DMS53 (cell line): ENCODE measurements around the gene LEMD3.

Source experiments
- DNase-seq: peaks from one replicate; lab custom pipeline; 2025; lab: John Stamatoyannopoulos, UW

LEMD3 gene

DNA sequence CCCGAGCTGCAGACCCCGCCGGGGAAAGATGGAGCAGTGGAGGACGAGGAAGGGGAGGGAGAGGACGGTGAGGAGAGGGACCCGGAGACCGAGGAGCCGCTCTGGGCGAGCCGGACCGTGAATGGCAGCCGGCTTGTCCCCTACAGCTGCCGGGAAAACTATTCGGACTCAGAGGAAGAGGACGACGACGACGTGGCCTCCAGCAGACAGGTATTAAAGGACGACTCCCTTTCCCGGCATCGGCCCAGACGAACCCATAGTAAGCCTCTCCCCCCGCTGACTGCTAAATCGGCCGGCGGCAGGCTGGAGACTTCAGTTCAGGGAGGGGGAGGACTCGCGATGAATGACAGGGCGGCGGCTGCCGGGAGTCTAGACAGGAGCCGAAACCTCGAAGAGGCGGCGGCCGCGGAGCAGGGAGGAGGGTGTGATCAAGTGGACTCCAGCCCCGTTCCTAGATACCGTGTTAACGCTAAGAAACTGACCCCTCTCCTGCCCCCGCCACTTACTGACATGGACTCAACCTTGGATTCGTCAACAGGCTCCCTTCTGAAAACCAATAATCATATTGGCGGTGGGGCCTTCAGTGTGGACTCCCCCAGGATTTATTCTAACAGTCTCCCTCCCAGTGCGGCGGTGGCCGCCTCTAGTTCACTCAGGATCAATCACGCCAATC lies 962 bp downstream of the LEMD3 start:
- DNase-seq, result peak; percentile 82

DNA sequence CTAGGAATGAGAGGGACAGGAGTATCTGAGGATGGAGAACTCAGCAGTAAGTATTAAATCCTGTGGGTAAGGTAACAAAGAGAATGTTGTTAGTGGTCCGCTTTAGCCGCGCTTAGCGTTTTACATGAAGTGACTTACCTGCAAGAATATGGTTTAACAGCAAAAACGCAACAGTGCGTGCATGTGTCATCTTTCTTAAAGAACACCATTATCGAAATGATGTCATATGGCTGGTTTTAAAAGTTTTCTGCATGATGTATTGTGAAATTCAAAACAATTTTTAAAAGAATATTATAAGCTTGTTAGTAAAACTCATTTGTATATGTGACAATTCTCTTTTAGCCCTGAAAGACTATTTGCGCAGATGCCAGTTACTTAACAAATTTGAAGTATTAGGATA lies 1.7 kb downstream of the LEMD3 start:
- peak; percentile 54 for DNase-seq

DNA sequence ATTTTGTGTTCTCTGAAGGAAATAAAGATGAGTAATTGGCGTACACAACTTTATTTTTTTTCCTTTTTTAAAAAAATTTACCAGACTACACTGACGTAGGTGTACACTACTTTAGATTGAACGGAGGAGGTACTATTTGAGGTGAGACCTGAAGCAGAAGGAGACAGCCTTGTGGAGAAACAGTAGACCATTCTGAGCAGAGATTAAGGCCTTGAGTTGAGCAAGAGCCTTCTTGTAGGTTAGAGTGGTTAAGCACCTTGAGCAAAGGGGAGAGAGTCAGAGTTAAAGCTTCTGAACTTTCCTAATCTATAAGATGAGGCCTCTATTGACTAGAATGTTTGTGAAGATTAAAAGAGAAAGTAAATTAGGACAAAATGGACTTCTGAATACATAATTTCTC lies 2.5 kb downstream of the LEMD3 start:
- peak; percentile 34 for DNase-seq

DNA sequence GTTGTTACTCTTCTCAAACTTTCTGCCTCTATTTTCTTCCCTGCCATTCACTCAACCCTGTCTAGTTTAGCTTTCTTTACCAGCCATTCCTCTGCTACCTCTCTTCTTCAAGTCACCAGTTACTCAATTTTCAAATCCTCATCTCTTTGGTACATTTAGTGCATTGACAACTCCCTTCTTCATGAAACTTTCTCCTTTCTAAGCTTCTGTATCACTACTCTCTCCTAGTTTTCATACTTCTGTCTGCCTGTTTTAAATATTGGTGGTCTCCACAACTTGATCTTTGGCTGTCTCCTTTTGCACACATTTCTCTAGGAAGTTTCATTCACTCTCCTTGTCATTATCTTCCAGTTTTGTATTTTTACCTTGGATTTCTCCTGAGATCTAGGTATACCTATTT lies 6.0 kb downstream of the LEMD3 start:
- DNase-seq, result no peak

DNA sequence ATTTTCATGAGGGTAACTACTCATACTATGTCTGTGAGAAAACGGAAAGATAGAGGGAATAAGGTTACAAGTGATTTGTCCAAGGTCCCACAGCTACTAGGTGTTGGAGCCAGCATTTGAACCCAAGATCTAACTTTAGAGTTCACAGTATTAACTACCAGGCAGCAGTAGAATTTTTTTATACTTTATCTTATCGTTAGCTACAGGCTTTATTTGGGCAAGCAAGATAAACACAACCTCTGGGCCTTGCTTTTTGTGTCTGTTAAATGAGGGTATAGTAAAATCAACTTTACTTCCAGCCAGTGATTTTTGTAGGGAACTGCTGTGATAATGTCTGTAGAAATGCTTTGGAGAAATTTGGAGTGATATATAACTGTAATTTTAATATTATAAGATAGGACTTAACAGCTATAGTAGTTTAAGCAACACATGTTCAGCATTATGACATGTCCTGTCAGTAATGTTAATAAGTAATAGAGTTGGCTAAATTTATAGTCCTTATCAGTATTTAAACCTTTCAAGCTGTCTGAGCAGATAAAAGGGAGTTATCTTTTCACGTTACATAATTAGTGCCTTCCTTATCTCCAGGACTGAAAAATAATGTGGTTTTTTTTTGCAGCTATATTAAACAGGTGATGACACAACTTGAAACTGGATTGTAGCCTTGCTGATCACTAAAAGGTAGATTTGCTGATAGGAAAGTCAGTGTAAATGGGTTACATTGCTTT lies 12.8 kb downstream of the LEMD3 start:
- DNase-seq, result no peak

DNA sequence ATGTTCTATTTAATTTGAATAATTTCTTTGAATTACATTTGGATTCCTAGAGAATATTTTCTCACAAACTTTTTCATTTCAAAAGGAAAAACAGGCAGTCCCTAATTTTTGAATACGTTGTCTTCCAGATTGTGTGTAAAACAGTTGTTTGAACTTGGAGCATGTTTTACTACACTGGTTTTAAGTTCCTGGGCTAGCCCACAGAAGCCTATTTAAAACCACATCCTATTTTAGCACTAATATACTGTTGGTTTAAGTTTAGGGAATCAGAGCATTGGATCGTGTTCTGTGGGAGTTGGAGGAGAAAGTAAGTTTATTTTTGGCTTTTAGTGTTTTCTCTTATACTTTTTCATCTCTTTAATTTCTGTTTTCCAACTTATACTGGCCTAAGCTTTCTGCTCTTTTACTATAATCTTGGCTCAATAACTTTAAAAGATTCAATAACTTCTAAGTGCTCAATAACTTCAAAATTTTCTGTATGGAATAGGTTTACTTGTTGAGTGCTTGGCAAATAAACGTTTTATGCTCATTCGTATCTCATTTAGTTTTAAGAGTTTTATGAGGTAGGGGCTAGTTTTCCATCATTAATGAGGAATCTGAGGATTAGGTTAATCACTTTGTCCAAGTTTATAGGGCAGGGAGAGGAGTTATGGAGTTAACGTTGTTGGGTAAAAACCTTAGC lies 14.9 kb downstream of the LEMD3 start:
- no peak for DNase-seq

DNA sequence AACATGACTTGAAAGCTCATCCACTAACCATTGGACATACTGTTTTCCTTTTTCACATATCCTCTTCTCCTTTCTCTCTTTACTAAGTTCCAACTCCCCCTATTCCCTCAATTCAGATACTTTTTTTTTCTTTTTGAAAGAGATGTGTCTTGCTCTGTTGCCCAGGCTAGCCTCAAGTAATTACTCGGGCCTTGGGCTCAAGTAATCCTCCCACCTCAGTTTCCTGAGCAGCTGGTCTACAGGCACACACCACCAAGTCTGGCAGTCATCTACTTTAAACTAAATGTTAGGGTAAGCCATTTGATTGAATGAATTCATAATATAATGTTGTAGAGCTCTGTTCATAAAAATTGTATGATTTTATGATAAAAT lies 15.5 kb downstream of the LEMD3 start:
- DNase-seq, result no peak

DNA sequence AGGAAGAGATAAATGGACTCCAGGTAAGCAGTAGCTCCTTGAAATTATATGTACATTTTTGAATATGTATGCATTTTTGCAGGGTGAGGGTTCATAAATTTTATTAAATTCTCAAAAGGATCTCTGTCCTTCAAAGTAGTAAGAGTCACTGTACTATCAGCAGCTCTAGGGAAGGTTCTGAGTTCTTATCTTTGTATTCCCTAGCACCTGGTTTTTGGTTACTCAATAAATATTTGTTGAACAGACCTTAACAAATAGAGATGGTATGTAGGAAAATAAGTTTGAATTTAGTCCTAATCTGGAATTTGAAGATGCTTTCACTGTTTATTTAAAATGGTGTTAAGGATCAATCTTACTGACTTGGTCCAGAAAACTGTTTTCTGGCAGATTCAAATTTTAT lies 18.3 kb downstream of the LEMD3 start:
- DNase-seq, result peak; percentile 14

DNA sequence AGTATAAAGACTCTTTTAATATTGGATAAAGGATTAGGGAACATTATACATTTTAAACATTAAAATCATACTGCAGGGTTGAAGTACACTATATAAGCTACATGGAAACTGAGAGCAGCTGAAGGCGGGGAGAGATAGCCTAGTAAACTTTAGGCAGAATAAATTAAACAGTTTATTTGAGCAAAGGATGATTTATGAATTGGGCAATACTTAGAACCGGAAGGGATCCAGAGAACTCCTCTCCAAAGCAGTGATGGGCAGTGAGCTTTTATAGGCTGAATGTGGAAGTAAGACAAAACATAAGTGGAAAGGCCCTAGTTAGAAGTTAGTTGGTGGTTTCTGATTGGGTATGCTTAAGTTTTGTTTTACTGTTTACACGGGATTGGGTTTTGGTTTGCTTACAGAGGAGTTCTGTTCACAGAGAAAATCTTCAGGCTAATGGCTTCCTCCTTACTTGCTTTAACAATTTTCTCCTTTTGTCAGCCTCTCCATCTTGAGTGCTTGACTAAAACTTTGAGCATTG lies 18.9 kb downstream of the LEMD3 start:
- DNase-seq, result no peak

DNA sequence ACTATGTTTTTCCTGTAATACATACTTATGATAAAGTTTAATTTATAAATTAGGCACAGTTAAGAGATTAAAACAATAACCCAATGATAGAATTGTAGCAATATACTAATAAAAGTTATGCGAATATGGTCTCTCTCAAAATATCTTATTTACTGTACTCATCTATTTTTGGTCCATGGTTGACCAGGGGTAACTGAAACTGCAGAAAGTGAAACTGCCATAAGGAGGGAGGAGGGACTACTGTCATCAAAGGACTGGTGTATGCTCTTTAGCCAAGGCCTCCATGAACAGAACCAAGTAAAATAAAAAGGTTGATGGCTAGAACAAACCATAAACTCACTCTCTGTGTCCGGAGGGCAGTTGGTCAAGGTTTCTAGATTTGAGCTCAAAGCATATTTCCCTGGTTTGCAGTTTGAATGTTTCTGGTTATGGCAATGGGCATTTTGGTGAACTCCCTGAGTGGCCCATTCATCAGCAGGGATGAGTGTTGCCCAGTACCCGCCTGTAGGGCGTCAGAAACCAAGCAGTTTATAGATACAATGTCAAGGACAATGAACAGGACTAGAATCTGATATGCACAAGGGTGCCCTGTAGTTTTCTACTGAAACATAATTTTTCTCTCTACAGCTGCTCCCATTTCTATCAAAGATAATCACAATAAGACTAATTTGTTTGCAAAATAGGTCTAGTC lies 19.8 kb downstream of the LEMD3 start:
- no peak for DNase-seq

DNA sequence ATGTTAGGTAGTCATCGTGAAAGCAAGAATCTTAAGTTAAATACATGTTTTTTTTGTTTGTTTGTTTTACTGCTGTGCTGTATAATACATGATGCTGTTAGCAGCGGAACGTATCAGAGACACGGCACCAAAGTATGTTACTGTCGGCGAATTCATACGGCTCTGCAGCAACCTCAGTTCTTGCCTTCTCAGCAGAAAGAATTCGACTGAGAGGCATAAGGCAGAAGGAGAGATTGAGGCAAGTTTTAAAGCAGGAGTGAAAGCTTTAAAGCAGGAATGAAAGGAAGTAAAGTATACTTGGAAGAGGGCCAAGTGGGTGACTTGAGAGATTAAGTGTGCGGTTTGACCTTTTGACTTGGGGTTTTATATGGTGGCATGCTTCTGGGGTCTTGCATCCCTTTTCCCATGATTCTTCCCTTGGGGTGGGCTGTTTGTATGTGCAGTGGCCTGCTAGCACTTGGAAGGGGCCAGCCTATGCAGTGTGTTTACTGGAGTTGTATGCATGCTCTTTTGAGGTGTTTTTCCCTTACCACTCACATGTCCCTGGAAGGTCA lies 23.7 kb downstream of the LEMD3 start:
- DNase-seq, result no peak

DNA sequence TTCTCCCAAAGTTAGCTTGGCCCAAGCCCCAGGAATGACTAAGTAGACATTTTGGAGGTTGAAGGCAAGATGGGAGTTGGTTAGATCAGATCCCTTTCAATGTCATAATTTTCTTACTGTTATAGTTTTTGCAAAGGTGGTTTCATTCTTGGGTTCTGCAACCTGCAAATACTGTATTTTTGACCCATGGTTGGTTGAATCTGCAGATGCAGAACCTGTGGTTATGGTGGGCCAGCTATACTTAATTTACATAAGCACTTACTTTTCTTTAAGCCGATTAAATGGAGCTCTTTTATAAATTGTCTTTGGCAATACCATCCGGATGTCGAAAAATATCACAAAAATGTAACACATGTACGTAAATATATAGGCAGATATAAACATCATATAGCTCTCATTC lies 25.6 kb downstream of the LEMD3 start:
- no peak for DNase-seq

DNA sequence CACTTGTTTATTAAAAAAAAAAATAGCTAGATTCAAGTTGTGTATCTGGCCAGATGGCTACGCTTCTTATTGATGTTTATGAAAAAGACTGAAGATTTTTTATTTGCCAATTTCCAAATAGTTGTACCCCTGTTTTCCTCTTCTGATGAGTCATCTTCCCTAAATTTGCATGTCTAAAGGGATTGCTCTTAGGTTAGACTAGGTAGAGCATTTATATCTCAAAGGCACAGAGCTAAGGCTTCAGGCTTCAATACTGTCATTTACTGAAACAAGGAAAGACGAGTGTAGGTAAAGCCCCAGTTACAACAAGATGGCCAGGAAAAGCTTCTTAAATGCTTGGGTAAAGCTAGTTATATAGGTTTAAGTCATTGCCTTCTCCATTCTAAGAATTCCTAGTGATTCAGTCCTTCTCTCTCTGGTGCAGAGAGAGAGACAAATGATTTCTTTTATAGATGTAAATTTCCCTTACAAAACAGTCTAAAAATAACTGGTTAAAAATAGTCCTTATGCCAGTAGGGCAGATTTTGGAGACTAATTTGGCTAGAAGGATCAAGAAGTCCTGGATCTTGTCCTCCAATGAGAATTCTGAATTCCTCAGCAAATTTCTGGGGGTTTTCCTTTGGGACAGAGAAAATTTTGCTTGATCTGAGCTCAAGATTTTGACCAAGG lies 26.1 kb downstream of the LEMD3 start:
- DNase-seq, result no peak

DNA sequence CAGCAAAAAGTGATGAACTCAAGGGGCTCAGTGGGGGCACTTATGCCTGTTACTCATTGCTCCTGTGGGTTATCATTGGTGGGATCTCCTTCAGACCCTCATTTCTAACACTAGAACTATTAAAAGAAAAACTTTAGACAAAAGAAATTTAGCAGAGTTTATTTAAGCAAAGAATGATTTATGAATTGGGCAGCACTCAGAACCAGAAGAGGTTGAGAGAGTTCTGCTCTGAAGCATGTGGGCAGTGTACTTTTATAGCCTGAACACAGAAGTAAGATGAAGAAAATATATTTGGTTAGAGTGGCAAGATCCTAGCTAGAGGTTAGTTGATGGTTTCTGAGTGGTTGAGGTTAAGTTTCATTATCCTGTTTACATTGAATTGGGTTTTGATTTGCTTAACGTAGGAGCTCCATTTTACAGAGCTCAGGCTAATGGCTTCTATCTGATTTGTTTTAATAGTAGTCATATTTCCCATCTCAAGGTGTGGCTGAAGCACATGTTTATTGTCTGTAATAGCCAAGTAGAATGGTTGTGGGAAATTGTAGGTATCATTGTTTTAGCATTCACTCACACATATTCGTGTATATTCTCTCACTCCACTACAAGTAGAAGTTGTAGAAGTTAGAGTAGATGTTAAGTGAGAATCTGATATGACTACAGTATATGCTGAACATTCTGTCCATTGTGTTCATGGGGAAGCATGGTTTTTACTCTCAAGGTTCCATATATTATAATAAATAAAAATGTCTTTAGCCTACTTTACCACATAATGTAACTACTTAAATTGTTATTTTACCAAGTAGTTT lies 27.6 kb downstream of the LEMD3 start:
- no peak for DNase-seq

DNA sequence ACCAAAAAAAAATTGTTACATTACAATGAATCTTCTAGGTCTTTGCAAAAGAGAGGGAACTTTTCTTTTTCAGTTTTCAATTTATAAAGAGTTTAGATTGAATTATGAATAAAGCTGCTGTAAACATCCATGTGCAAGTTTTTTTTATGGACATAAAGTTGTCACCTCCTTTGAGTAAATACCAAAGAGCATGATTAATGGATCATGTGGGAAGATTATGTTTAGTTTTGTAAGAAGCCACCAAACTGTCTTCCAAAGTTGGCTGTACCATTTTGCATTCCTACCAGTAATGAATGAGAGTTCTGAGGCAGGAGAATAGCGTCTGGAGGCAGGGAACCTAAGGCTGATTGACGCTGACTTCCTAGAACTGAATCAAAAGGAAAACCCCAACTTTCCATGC lies 30.2 kb downstream of the LEMD3 start:
- DNase-seq, result no peak

DNA sequence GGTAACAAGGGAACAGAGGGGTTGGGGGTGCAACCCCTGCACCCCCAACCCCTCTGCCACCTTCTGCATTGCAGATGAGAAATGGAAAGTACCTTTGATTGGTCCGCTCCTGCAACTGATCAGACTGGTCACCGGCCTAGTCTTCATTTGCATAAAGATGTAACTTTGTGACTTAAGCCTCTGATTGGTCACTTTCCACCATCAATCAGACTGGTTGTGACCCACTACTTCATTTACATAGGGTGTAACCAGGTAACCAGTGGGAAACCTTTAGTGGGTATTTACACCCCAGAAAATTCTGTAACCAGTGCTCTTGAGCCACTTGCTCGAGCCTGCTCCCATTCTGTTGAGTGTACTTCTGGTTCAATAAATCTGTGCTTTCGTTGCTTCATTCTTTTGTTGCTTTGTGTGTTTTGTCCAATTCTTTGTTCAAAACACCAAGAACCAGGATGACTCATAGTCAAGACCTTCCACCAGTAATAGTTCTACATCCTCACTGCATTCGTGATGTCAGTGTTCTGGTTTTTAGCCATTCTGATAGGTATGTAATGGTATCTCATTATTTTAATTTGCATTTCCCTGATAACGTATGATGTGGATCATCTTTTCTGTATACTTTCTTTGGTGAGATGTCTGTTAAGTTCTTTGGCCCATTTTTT lies 30.8 kb downstream of the LEMD3 start:
- peak; percentile 42 for DNase-seq

DNA sequence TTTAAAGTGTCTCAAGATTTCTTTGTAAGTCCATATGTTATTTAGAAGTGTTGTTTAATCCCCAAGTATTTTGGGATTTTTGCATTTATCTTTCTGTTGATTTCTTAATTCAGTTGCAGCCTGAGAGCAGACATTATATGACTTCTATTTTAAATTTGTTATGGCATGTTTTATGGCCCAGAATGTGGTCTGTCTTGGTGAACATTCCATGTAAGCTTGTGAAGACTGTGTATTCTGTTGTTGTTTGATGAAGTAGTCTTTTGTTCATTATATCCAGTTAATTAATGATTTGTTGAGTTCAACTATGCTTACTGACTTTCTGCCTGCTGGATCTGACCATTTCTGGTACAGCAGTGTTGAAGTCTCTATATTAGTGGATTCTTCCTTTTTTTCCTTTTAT lies 34.0 kb downstream of the LEMD3 start:
- no peak for DNase-seq

DNA sequence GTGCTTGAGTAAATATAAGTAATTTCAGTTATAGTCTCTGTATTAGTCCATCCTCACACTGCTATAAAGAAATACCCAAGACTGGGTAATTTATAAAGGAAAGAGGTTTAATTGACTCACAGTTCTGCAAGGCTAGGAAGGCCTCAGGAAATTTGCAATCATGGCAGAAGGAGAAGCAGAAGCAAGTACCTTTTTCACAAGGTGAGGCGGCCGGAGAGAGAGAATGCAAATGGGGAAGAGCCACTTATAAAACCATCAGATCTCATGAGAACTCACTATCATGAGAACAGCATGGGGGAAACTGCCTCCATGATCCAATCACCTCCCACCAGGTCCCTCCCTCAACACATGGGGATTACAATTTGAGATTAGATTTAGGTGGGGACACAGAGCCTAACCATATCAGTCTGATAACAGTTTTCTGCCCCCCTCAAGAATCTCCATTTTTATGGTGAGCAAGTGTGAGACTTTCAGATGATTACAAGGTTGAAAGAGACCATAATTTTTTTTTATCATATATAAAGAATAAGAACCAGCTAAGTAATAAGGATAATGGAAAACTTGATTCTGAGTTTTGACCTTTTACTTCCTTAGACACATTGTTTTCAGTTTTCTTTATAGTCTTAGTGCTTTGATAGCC lies 35.6 kb downstream of the LEMD3 start:
- no peak for DNase-seq

DNA sequence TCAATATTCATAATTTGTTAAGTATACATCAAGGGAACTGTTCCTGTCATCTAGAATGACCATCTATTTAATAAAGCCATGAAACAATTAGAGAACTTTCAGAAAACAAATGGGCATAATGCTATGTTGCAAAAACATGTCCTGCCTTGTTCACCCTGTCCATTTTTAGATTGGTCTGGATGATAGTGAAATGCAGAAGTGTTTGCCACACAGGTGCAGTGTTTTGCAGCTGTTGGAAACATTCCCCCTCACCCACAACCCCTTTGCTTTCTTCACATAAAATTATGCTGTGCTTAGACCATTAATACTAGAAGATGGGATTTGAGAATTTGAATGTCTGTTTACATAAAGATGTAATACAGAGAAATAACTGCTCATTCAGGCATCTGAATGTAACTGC lies 36.5 kb downstream of the LEMD3 start:
- no peak for DNase-seq

DNA sequence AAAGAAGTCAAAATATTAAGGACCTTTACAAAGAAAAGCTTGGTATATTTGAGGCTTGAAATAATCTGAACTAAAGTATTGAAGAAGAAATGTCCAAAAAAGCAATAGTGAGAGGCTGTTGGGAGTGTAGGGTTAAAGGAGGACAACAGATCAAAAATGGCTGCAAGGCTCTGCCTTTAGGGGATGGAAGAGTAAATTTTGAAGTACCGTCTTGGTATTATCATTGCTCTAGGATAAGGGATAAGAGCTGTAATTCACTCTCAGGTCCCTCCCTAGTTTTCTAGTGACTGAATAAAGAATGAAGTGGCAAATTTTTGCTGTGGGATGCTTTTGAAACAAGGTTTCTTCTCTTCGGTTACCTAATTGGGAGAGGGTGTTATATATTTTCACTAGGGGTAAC lies 38.7 kb downstream of the LEMD3 start:
- no peak for DNase-seq
